Neural progenitor cell (in vitro differentiated cells): ENCODE results near the gene GLIS2.

Experiments used
- CTCF ChIP-seq: fragments of 200-600 bp; sonication (generic); IDR thresholded peaks from 2 replicates; pipeline ENCODE4 v1.5.1; 2017; ENCODE audit warnings: antibody characterized with exemption, mild to moderate bottlenecking
- EZH2 ChIP-seq: fragments of 200-600 bp; sonication (generic); IDR thresholded peaks from 2 replicates; pipeline ENCODE4 v1.6.1; 2017; ENCODE audit warnings: antibody characterized with exemption, mild to moderate bottlenecking, moderate library complexity
- EZH2phosphoT487 ChIP-seq: fragments of 200-600 bp; sonication (generic); IDR thresholded peaks from 2 replicates; pipeline ENCODE4 v1.6.1; 2017; ENCODE audit warnings: antibody characterized with exemption

DNA sequence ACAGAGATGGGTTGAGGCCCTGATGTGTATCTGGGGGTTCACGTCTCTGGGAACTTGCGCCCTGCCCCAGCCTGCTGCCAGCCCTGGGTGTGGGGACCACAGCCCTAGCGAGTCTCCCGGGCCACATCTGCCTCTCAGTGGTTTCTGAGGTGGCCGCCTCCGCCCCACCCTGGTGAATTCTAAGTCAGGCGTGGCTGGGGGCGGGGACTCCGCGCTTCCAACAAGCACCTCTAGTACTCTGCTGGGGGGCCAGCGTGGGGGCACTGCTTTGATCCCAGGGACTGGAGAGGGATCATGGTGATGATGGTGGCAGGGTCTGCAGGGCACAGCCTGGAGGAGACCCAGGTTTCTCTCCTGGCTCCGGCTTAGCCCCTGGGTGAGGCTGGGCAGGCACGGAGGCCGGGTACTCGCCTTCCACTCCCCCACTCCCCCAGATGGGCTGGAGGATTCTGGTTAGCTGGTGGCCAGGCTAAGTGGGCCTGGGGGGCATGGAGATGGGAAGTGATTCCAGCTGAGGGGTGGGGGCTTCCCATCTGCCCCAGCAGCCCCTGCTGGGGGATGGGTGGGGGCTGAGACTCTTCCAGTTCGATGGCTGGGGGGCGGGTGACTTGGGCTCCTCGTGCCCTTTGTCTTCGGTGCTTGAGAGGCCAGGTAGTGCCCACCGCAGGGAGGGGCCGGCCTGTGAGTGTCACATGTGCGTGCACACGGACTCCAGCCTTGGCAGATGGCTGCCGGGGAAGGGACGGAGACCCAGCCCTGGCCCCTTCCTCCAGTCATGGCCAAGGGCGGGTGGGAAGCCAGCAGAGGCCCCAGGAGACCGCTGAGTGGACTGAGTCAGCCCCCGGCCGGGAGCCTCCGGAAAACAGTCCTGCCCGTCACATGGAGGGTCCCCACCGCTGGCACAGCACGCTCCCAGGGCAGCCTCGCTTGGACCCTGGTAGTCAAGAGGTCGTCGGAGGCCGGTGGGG, 3.9 kb downstream of the GLIS2 start:
- no peak for TF ChIP-seq CTCF
- TF ChIP-seq EZH2 = no peak
- TF ChIP-seq EZH2phosphoT487 = no peak
